BJ (cell line): ENCODE data around the gene CROCC. TPM values are rescaled to one million over a fixed set of nuclear protein-coding genes. Genes with fewer than 3 reads are reported as not detected.
"Not testable (repeated sequence)": the region's sequence is repeated elsewhere in the genome, so short reads cannot be mapped to it uniquely, and the experiment has no call there.

Source experiments
- CTCF ChIA-PET: fragments of 350-600 bp; formaldehyde crosslinking; extraction: SDS; loops from one replicate; lab custom pipeline; 2021; ENCODE audit warnings: antibody characterized with exemption, inconsistent platforms; lab: Yijun Ruan, JAX
- POLR2A ChIA-PET: fragments of 300-600 bp; sonication (Branson Sonifier 250); formaldehyde crosslinking; extraction: SDS; loops from one replicate; lab custom pipeline; 2021; ENCODE audit warnings: antibody characterized with exemption; lab: Charles Lee
- DNase-seq: peaks from one replicate; pipeline ENCODE4 v3.0.0-alpha.2; 2011; ENCODE audit warnings: low read depth
- H3K27me3 ChIP-seq: 2 replicates; pipeline ENCODE4 v1.6.0; 2011; ENCODE audit warnings: low read length; ENCODE audit not compliant: control insufficient read depth, insufficient read depth
- H3K36me3 ChIP-seq: 2 replicates; pipeline ENCODE4 v1.5.1; 2011; ENCODE audit warnings: low read length; ENCODE audit not compliant: control insufficient read depth, insufficient read depth
- H3K4me3 ChIP-seq: 2 replicates; pipeline ENCODE4 v1.5.1; 2011; ENCODE audit warnings: low read depth, mild to moderate bottlenecking, control low read depth, low read length
- CTCF ChIP-seq: IDR thresholded peaks from 2 replicates; pipeline ENCODE4 v1.5.1; 2011; ENCODE audit warnings: low read depth, mild to moderate bottlenecking, control low read depth, inconsistent platforms, low read length, moderate library complexity; ENCODE audit not compliant: insufficient read depth
- polyA plus RNA-seq: library from polyadenylated mRNA; depleted of rRNA; stranded (reverse); fragments of >200 nt; gene quantifications from 2 replicates; pipeline ENCODE4 v1.2.3, GENCODE V29; 2011

The CROCC gene
- polyA plus RNA-seq, 1 experiment = 12.1 TPM

- Histone ChIP-seq H3K4me3 (no peak overlapping the region), H3K36me3 (no peaks in the 10 kb centered on the region), H3K27me3 (peaks cover 14% of the 10 kb centered on the region)
- DNase-seq = no peak
- ChIA-PET CTCF (no interaction called here), POLR2A (no interaction called here)
- no peak for TF ChIP-seq CTCF
These were observed 38.7 kb upstream of the CROCC start for GRCh38 chr1:16882986-16883385.

GRCh38 chr1:16884487-16884886 is 37.2 kb upstream of the CROCC start:
- POLR2A ChIA-PET, H3K36me3 ChIP-seq, H3K4me3 ChIP-seq, CTCF ChIA-PET, DNase-seq: not testable (repeated sequence)
- H3K27me3 ChIP-seq = peaks cover 15% of the 10 kb centered on the region

DNA sequence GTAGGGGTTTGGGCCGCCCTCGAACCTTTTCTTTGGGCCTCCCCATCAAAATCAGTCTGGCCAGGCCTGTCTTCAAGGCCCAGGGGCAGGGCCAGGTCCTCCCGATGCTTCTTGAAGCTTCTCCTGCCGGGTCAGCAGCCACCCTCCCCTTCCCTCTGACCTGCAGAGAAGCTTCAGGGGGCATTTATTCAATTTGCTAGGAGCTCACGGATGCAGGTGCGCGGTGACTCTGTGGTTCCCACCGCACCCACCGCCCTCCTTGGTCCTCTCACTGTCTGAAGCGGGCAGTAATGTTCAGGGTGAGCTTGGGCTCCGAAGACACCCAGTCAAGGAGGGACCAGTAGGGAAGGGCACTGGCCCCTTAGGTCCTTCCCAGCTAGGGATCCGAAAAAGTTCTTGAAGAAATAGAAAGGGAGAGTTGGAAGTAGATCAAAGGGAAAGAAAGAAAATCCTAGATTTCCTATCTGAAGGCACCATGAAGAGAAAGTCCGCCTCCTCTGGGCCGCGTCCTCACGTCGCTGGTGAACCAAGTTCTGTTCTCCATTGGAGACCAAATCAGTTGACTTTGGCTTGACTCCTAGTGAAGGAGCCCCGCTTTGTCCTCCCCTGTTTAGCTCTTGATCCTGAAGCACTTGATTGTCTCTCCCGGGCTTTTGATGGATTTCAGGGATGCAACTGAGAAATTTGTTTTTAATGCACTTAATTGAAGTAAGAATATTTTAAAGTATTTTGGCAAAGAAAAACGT is 34.7 kb upstream of the CROCC start:
- CTCF ChIA-PET = interaction anchor here (0.9 kb wide), 1 partner anchor 20 kb away, joined by 3 read pairs; no protein-coding TSS in a partner anchor

DNA sequence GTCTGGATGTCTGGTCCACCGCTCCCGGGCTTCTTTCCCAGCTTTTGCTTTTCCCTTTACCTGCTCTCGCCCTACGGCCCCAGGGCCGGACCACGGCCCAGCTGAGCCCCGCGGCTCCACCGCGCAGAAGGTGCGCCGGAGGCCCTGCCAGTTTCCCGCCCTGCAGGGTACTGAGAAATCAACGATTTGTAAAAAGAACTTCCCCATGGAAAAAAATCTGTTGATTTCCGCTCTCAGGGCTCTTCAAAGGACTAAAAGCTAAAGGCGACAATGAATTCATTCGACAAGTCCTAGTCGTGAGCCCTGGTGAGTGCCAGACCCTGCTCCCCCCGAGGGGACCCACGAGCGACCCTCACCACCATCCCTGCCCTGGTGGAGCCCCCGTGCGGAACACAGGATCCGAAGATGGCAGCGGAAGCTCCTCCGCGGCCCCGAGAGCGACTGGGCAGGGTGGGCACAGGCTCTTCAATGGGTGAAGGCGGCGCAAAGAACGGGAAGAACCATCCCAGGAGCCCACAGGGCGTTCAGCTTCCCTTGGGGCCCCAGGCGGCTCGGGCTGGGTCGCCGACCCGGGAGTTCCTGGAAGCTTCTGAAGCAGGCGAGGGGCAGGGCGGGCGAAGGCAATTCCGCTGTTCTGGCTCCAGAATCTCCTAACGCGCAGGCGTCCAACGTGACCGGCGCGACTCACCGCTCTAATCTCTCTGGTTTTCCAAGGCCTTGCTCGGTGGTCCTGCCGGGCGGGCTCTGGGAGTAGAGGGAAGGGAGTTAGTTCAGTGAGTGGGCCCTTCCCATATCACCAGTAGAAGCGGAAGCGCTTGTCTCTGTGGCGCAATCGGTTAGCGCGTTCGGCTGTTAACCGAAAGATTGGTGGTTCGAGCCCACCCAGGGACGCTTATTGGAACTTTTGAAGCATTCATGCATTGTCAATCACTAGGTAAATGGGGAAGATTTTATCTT is 32.6 kb upstream of the CROCC start:
- ChIA-PET CTCF (interaction anchor here (1.4 kb wide), 1 partner anchor 180 kb away, joined by 4 read pairs; no protein-coding TSS in a partner anchor), POLR2A (no interaction called here)
- no peak; the same call in 1 of the 2 replicates for TF ChIP-seq CTCF
- Histone ChIP-seq H3K4me3 (peak overlapping the region; percentile 23), H3K36me3 (no peaks in the 10 kb centered on the region), H3K27me3 (peaks cover 14% of the 10 kb centered on the region)
- DNase-seq = no peak

More for the DNA sequence above, 34.7 kb upstream of the CROCC start:
- no peaks in the 10 kb centered on the region for H3K36me3 ChIP-seq
- POLR2A ChIA-PET = no interaction called here
- DNase-seq = no peak
- peaks cover 14% of the 10 kb centered on the region for H3K27me3 ChIP-seq
- no peak for TF ChIP-seq CTCF
- H3K4me3 ChIP-seq = no peak overlapping the region

- H3K4me3 ChIP-seq, H3K36me3 ChIP-seq, POLR2A ChIA-PET, DNase-seq, CTCF ChIA-PET: not testable (repeated sequence)
- H3K27me3 ChIP-seq = peaks cover 12% of the 10 kb centered on the region
These were observed 31.2 kb upstream of the CROCC start for GRCh38 chr1:16890539-16891021.

DNA sequence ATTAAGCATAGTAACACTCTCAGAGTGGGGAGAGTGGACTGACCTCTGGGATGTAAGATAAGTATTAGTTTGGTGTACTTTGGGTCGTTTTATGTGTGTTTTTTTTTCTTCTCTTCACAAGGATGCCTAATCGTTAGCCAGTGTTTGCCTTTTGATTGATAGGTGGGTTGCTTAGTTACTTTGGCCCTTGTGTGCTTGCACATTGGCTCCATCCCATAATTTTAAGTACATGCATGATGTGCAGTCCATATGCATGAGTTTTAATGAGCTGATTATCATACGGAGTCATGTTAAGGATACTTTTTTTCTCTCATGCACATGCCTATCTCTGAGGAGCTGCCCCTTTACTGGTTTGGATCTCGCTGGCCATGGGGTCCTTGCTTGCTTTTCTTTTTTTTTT is 30.7 kb upstream of the CROCC start:
- POLR2A ChIA-PET, CTCF ChIA-PET, H3K36me3 ChIP-seq, H3K4me3 ChIP-seq, DNase-seq: not testable (repeated sequence)
- peaks cover 12% of the 10 kb centered on the region for H3K27me3 ChIP-seq

- POLR2A ChIA-PET, H3K27me3 ChIP-seq, DNase-seq, CTCF ChIA-PET, H3K36me3 ChIP-seq, H3K4me3 ChIP-seq: not testable (repeated sequence)
These were observed 28.7 kb upstream of the CROCC start for GRCh38 chr1:16892978-16893525.

DNA sequence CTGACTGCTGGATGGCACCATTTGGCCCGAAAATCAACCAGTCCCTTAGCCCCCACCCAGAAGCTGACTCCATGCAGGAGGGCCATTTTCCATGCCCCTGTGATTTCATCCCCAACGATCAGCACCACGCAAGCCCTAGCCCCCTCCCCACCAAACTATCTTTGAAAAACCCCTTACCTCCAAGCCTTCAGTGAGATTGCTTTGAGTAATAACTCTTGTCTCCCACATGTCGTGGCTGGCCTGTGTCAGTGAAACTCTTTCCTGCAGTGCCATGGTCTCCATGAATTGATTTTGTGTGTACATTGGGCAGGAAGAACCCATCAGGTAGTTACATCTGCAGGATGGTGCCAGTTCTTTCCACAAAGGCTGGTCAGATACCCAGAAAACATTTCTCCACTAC is 27.9 kb upstream of the CROCC start:
- H3K36me3 ChIP-seq, CTCF ChIA-PET, POLR2A ChIA-PET, DNase-seq, H3K4me3 ChIP-seq, H3K27me3 ChIP-seq: not testable (repeated sequence)

GRCh38 chr1:16894338-16894737 is 27.4 kb upstream of the CROCC start:
- DNase-seq, CTCF ChIA-PET, H3K4me3 ChIP-seq, POLR2A ChIA-PET, H3K36me3 ChIP-seq, H3K27me3 ChIP-seq: not testable (repeated sequence)
